Femur (tissue), 1 donor: ENCODE measurements around the gene EIPR1.
A peak's percentile ranks its signal among the peaks of the same experiment; 100 is the strongest.

Experiments used
- DNase-seq: peaks from one replicate; pipeline ENCODE4 v3.0.0-alpha.2; 2017

The EIPR1 gene

GRCh38 chr2:3243804-3244203 is 133.8 kb downstream of the EIPR1 start:
- DNase-seq: no peak

GRCh38 chr2:3242747-3243369 is 134.8 kb downstream of the EIPR1 start:
- DNase-seq: peak; percentile 36

- DNase-seq: no peak
Observed at GRCh38 chr2:3241971-3242746, 135.5 kb downstream of the EIPR1 start.

GRCh38 chr2:3238951-3239841 is 138.4 kb downstream of the EIPR1 start:
- no peak for DNase-seq

- DNase-seq: no peak
Observed at GRCh38 chr2:3236300-3237045, 141.1 kb downstream of the EIPR1 start.

- DNase-seq: no peak
Observed at GRCh38 chr2:3233877-3234276, 143.7 kb downstream of the EIPR1 start.

- DNase-seq: no peak
Observed at GRCh38 chr2:3229221-3229620, 148.4 kb downstream of the EIPR1 start.

GRCh38 chr2:3224681-3225080 is 152.9 kb downstream of the EIPR1 start:
- no peak for DNase-seq

GRCh38 chr2:3223080-3223923 is 154.3 kb downstream of the EIPR1 start:
- no peak for DNase-seq

- no peak for DNase-seq
Observed at GRCh38 chr2:3222636-3223035, 155.0 kb downstream of the EIPR1 start.

GRCh38 chr2:3219536-3219935 is 158.1 kb downstream of the EIPR1 start:
- DNase-seq: no peak

GRCh38 chr2:3217646-3218045 is 160.0 kb downstream of the EIPR1 start:
- DNase-seq: no peak

- no peak for DNase-seq
Observed at GRCh38 chr2:3216841-3217495, 160.7 kb downstream of the EIPR1 start.

- DNase-seq: no peak
Observed at GRCh38 chr2:3214806-3215404, 162.7 kb downstream of the EIPR1 start.

- no peak for DNase-seq
Observed at GRCh38 chr2:3214065-3214464, 163.6 kb downstream of the EIPR1 start.

GRCh38 chr2:3212984-3213383 is 164.6 kb downstream of the EIPR1 start:
- DNase-seq: no peak

- no peak for DNase-seq
Observed at GRCh38 chr2:3212061-3212362, 165.6 kb downstream of the EIPR1 start.

GRCh38 chr2:3211256-3212060 is 166.2 kb downstream of the EIPR1 start:
- no peak for DNase-seq

- no peak for DNase-seq
Observed at GRCh38 chr2:3210257-3210656, 167.4 kb downstream of the EIPR1 start.

GRCh38 chr2:3209258-3209657 is 168.4 kb downstream of the EIPR1 start:
- no peak for DNase-seq
